ENCODE data around the gene SLC51A. TPM values are rescaled to one million over a fixed set of nuclear protein-coding genes. Genes with fewer than 3 reads are reported as not detected.

Gene SLC51A
- total RNA-seq, 4 donors from 2014 or later, result 0.39 to 1.4 TPM; not detected in 2

DNA sequence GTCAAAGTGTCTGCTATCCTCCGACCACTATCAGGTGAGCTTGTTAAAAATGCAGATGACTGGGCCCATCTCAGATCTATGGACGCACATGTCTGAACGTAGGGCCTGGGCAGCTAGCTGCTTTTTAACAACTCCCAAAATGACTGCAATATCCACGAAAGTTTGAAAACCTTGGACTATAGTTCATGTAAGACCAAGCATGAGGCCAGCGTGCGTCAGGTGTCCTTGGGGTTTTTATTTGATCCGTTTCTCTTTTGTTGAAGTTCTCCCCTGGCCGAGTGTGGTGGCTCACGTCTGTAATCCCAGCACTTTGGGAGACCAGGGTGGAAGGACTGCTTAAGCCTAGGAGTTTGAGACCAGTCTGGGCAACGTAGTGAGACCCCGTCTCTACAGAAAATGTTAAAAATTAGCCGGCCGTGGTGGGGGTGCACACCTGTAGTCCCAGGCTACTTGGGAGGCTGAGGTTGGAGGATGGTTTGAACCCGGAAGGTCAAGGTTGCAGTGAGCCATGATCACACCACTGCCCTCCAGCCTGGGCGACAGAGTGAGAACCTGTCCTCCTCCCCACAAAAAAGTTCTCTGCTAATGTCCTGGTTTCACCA lies 9.5 kb downstream of the SLC51A start:
- H3K27ac ChIP-seq, result no peak overlapping the region
- TF ChIP-seq POLR2A (IDR thresholded peaks at IDR 0.05), result no peak
- TF ChIP-seq, protein P1, sequence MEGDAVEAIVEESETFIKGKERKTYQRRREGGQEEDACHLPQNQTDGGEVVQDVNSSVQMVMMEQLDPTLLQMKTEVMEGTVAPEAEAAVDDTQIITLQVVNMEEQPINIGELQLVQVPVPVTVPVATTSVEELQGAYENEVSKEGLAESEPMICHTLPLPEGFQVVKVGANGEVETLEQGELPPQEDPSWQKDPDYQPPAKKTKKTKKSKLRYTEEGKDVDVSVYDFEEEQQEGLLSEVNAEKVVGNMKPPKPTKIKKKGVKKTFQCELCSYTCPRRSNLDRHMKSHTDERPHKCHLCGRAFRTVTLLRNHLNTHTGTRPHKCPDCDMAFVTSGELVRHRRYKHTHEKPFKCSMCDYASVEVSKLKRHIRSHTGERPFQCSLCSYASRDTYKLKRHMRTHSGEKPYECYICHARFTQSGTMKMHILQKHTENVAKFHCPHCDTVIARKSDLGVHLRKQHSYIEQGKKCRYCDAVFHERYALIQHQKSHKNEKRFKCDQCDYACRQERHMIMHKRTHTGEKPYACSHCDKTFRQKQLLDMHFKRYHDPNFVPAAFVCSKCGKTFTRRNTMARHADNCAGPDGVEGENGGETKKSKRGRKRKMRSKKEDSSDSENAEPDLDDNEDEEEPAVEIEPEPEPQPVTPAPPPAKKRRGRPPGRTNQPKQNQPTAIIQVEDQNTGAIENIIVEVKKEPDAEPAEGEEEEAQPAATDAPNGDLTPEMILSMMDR (IDR thresholded peaks at IDR 0.05 in 4 of 5, conservative IDR thresholded peaks at IDR 0.05 in 1 of 5), result no peak
- no peak overlapping the region for H3K4me3 ChIP-seq
- intact Hi-C loops (cut with DNase I; ENCODE audit: low total_unique reads) (no loop called here), in situ Hi-C loops (cut with MboI; ENCODE audit: low sequenced_read_pairs in 4 of 4) (no loop called here)
- ATAC-seq (no peak), DNase-seq (no peak)
- no peaks in the 10 kb centered on the region for H3K4me1 ChIP-seq
- no peaks in the 10 kb centered on the region for H3K27me3 ChIP-seq
- H3K36me3 ChIP-seq, result no peaks in the 10 kb centered on the region
- H3K9me3 ChIP-seq, result no peaks in the 10 kb centered on the region

DNA sequence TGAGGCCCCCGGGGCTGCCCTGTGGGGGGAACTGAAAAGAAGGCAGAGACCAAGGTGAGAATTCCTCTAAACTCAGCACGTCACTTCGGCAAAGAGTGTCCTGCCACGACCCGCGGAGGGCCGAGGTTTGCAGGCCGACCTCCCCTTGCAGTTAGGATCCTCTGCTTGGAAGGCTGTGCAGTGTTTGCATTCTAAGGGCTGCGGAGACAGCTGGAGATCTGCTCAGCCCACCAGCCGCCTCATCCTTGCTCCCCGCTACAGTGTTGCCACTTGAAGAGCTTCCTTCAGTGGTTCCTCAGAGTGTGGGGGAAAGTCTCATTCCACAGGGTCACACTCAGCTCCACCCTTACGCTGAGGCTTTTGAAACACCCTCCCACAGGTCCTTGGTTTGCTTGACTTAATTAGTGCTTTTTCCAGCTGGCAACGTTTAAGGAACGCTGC lies 10.8 kb downstream of the SLC51A start:
- intact Hi-C loops (cut with DNase I; ENCODE audit: low total_unique reads), result no loop called here
- Histone ChIP-seq H3K27me3 (no peaks in the 10 kb centered on the region), H3K9me3 (no peaks in the 10 kb centered on the region), H3K4me1 (no peaks in the 10 kb centered on the region), H3K36me3 (no peaks in the 10 kb centered on the region), H3K4me3 (no peak overlapping the region), H3K27ac (no peak overlapping the region)
- in situ Hi-C loops (cut with MboI; ENCODE audit: low sequenced_read_pairs in 4 of 4), result no loop called here
- TF ChIP-seq, protein P1 (IDR thresholded peaks at IDR 0.05 in 4 of 5, conservative IDR thresholded peaks at IDR 0.05 in 1 of 5), result no peak
- TF ChIP-seq POLR2A (IDR thresholded peaks at IDR 0.05), result no peak
- DNase-seq (no peak), ATAC-seq (no peak)

DNA sequence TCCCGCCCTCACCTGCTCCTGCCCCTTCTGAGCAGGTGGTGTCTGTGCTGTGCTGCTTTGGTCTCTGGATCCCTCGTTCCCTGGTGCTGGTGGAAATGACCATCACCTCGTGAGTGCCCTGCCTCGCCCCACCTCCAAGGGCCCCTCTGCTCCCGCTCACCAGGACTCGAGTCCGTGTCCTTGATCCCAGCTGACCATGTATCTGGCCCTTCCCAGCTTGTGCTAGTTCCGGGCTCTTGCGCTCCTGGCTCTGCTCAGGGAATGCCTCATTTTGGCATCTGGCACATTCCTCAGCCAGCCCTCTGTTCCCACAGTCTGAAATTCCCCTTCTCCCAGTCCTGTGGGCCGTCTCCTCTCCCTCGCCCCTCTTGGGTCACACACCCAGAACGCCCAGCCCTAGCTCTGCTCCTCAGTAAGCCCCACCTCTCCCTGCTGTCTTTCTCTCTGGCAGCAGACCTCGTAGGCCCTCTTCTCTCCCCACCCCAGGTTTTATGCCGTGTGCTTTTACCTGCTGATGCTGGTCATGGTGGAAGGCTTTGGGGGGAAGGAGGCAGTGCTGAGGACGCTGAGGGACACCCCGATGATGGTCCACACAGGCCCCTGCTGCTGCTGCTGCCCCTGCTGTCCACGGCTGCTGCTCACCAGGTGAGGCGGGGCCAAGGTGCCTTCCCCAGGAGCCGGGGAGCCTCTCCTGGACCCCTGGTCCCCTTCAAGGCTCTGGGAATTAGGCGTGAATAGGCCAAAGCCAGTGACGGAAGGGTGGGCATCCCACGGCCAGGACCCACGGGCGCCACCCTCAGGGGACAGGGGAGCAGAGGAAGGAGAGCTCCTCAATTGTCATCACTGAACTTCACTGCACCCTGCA lies 11.5 kb downstream of the SLC51A start:
- intact Hi-C loops (cut with DNase I; ENCODE audit: low total_unique reads), result no loop called here
- H3K27ac ChIP-seq, result no peak overlapping the region
- H3K4me3 ChIP-seq, result no peak overlapping the region
- H3K9me3 ChIP-seq, result no peaks in the 10 kb centered on the region
- no peaks in the 10 kb centered on the region for H3K27me3 ChIP-seq
- no peak for ATAC-seq
- in situ Hi-C loops (cut with MboI; ENCODE audit: low sequenced_read_pairs in 4 of 4), result no loop called here
- no peaks in the 10 kb centered on the region for H3K36me3 ChIP-seq
- TF ChIP-seq, protein P1 (IDR thresholded peaks at IDR 0.05 in 4 of 5, conservative IDR thresholded peaks at IDR 0.05 in 1 of 5), result no peak
- no peak for TF ChIP-seq POLR2A (IDR thresholded peaks at IDR 0.05)
- H3K4me1 ChIP-seq, result no peaks in the 10 kb centered on the region
- no peak for DNase-seq

- Histone ChIP-seq H3K27ac (no peak overlapping the region), H3K4me3 (no peak overlapping the region), H3K36me3 (peaks cover 0 to 8% of the 10 kb centered on the region in 2 donors), H3K27me3 (no peaks in the 10 kb centered on the region), H3K4me1 (no peaks in the 10 kb centered on the region), H3K9me3 (no peaks in the 10 kb centered on the region)
- in situ Hi-C loops (cut with MboI; ENCODE audit: low sequenced_read_pairs in 4 of 4), result no loop called here
- intact Hi-C loops (cut with DNase I; ENCODE audit: low total_unique reads), result no loop called here
- TF ChIP-seq POLR2A (IDR thresholded peaks at IDR 0.05), result no peak
- TF ChIP-seq, protein P1 (IDR thresholded peaks at IDR 0.05 in 4 of 5, conservative IDR thresholded peaks at IDR 0.05 in 1 of 5), result no peak
- DNase-seq (no peak), ATAC-seq (no peak)
These were observed 16.0 kb downstream of the SLC51A start for GRCh38 chr3:196232154-196232881.
